GM21529 (cell line): ENCODE results near the gene LDLRAD3.

ENCODE experiments used
- ATAC-seq: cut with Tn5 transposase; IDR thresholded peaks from one replicate; pipeline ENCODE4 v1.9.1; 2021; ENCODE audit not compliant: unreplicated experiment

The LDLRAD3 gene

GRCh38 chr11:36126678-36127077 lies 182.8 kb downstream of the LDLRAD3 start:
- no peak for ATAC-seq

DNA sequence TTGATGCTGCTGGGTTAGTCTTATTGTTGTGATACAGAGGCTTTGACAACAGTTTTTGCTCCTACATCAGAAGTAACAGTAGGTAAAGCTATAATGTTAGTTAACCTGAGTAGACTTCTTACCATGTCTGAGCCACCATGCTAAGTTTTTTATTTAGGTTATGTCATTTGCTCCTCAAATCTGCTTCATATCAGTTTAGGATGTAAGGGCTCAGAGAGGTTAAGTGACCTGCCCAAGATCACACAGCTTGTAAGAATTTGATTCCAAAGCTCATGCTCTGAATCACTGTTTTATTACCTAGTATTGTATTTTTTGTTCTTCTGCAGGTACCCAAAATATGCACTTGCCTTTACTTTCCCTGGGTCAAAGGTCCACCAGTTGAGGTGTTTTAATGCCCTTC lies 183.7 kb downstream of the LDLRAD3 start:
- ATAC-seq = no peak

GRCh38 chr11:36129955-36130354 lies 186.1 kb downstream of the LDLRAD3 start:
- ATAC-seq = no peak

DNA sequence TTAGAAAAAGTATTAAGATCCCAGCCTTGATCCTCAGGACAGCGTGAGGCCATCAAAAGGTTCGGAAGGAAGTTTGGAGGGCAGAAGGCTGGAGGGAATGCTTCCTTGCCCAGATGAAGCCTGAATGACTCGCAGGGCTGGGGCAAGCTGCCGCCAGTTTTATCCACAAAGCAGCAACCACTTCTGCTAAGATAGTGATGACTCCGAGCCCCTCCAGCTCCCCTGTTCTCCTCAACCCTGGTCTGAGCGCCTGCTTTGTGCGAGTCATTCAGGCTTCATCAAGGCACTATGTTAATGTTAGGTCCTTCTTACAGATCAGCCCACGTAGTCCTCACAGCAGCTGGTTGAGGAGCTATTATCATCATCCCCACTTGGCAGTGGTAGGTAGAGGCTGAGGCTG lies 186.5 kb downstream of the LDLRAD3 start:
- ATAC-seq = no peak

DNA sequence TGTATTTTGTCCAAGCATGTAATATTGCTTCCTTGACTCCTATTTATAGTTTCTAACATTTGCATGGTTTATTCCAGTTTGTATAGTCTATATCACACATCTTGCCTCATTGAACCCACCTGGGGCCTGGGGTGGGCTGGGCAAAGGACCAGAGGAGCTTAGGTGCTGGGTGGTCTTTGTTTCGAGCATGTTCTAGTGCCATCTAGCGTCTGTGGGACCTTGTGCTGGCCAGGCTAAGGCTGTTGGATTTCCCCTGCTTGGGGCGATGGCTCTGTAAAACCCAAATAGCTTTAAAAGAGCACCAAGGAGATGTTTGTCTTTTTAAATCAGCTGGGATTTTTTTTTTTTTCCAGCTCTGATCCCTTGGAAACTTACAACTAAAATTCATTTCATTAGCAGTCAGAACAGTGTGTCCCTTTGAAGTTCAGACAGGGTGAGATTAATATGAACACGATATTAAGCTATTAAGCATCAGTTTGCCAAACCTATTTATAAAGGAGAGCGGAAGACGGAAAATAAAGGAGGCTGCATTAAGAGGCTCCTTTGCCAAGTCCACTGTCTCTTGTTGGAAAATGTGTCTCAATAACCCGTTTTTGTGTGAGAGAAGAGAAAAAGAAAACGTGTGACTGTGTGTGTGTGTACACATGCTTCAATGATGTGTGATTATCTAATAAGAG lies 188.0 kb downstream of the LDLRAD3 start:
- ATAC-seq = no peak

- ATAC-seq = no peak
These were observed 189.1 kb downstream of the LDLRAD3 start for GRCh38 chr11:36132940-36133339.

- no peak for ATAC-seq
These were observed 191.2 kb downstream of the LDLRAD3 start for GRCh38 chr11:36135076-36135475.

- ATAC-seq = no peak
These were observed 195.9 kb downstream of the LDLRAD3 start for GRCh38 chr11:36139767-36140166.

GRCh38 chr11:36141196-36141953 lies 197.5 kb downstream of the LDLRAD3 start:
- ATAC-seq = no peak

DNA sequence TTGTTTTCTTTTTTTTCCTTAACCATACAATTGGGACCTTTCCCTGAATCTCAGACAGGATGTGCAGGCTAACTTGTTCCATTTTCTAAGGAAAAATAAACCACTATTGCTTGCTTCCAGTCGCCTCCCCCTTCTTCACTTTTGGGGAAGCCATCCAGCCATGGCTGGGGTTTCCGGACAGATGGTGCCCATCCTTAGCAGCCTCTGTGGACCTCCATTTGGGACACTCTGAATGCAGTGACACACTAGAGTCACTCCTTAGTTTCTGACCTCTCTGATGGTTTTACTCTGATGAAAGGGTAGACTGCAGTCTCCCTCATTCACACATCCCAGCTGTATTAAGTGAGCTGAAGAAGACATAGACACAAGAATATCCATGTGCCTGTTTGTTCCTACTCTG lies 198.1 kb downstream of the LDLRAD3 start:
- no peak for ATAC-seq

- ATAC-seq = no peak
These were observed 198.6 kb downstream of the LDLRAD3 start for GRCh38 chr11:36142439-36142838.

DNA sequence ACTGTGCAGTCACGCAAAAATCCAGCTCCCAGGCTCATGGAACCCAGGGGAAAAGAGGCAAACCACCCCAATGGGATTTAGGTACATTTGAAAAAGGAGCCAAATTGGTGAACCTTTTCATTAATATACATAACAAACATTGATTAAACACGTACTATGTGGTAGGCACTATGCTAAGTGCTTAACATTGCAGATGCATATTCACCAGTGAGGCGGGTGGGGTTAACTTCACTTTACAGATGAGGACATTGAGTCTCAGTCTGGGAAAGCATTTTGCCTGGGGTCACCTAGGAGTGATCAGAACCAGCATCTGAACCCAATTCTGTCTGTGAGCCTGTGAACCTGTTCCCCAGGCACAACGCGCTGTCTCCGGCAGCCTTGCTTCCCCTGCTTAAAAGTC lies 199.0 kb downstream of the LDLRAD3 start:
- no peak for ATAC-seq

DNA sequence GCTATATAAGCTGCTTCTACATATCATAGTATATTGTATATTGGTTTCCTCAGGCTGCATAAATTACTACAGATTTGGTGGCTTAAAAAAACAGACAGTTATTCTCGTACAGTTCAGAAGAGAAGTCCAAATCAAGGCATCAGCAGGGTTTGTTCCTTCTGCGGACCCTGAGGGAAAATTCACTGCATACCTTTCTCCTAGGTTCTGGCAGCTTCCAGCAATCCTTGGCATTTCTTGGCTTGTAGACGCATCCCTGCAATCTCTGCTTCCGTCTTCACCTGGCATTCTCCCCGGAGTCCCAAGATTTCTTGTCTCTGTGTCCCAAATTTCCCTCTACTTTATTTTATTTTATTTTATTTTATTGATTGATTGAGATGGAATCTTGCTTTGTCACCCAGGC lies 202.6 kb downstream of the LDLRAD3 start:
- ATAC-seq = no peak

DNA sequence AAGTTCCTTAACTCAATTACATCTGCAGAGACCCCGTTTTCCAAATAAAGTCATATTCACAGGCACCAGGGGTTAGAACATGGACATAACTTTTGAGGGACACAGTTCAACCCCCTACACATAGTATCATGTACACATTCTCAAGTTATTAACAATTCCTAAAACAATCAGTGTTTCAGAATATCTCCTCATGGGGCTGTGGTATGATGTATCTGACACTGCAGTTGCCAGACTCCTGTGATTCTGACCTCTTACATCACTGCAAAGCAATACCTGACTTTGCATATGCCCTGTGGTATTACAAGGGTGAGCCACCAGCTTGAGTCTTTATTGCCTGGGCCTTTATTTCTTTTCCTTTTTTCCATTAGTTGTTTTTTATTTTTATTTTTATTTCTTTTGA lies 203.6 kb downstream of the LDLRAD3 start:
- ATAC-seq = no peak

- no peak for ATAC-seq
These were observed 204.8 kb downstream of the LDLRAD3 start for GRCh38 chr11:36148701-36149100.

DNA sequence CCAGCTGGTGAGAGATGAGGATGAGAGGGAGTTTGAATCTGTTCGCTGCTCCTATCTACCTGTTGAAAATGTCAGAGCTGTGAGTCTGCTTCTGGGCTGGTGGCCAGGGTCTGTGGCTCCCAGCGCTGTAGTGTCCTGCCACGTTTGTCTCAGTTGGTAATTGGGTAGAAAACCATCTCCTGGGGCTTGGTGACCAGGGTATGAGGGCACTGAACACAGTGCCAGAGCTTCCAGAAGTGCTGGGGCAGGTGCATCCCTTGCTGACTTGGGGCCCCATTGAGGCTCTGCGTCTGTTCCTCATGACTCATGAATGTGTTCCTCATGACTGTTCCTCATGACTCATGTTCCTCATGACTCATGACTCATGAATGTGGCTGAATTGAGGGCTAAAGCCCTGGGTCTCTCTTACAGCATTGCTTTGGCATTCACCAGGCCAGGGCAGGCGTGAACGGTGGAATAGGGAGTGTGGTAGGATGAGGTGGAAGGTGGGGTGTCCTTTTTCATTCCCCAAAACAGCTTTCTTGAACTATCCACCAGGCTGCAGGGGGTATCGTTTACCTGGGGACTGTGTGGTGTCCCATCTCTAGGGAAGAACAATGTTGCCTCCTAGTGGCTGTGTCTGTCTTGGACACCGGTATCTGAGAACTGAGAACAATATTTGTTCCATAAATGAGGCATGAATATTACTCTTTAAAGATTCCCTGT lies 205.8 kb downstream of the LDLRAD3 start:
- peak; percentile 84 for ATAC-seq

GRCh38 chr11:36150986-36151385 lies 207.1 kb downstream of the LDLRAD3 start:
- no peak for ATAC-seq

GRCh38 chr11:36151933-36152580 lies 208.2 kb downstream of the LDLRAD3 start:
- ATAC-seq = no peak

GRCh38 chr11:36153551-36153950 lies 209.7 kb downstream of the LDLRAD3 start:
- ATAC-seq = no peak

DNA sequence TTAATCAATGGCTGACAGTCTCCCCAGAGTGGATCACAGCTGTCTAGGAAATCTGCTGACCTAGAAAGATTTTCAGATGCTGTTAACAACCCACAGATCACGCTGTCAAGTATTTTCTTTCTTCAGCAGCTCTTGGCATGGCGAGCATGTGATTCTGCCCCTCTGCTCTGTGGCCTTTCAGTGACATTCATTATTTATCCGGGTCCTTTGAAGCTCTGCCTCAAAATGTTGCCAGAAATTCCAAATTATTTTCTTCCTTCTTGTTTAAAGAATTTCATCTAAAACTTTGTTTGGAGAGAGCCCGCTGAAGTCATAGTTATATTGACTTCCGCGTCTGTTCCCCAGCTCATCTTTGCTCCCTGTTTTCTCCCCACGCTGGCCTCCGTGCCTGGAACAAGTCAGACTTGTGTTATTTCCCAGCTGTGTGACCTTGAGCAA lies 211.3 kb downstream of the LDLRAD3 start:
- no peak for ATAC-seq

DNA sequence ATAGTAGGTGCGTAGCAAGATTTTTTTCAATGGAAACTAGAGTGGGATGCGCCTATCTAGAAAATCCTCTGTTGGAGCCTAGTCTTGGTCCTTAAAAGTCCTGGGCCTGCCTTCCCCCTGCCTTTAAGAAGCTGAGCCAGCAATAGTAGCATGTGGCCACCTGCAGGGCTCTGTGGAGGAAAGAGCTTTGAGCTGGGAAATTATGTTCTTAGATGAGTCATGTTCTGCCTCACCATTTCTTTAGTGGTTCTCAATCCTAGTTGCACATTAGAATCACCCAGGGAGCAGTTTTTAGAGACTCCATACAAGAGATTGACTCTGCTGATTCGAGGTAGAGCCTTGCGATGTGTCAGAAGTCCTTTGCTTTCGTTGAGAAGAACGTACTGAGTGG lies 211.9 kb downstream of the LDLRAD3 start:
- ATAC-seq = no peak
